ENCODE data around the gene PM20D2. TPM values are rescaled to one million over a fixed set of nuclear protein-coding genes. Genes with fewer than 3 reads are reported as not detected.

Gene PM20D2
- total and polyA plus RNA-seq, 2 of the 8 experiments (the other 6 are each of a cell fraction or from before 2014, with no cell fraction given) = 2.7 to 7.6 TPM

DNA sequence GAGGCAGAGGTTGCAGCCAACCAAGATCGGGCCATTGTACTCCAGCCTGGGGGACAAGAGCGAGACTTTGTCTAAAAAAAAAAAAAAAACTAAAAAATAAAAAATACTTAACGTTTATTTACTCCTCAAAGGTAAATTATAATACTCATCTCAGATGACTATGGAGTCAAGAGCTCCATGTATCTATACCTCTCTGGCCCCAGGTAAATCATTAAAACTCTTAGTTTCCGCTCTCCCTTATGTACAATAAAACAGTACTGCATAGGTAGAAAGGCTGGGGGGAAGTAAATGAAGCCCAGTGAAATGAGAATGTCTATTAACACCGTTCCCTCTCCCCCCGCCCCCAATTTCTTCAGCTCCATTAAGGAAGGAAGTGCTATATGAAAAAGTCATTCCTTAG lies 29.2 kb upstream of the PM20D2 start (continued):
- TF ChIP-seq HDAC6 (IDR thresholded peaks at IDR 0.05; ENCODE audit: low read depth, low read length) (no peak), MAFK (IDR thresholded peaks at IDR 0.05; ENCODE audit: low read depth, low read length) (no peak), NANOG (IDR thresholded peaks at IDR 0.05; ENCODE audit: insufficient read depth, low read depth, low read length, poor library complexity, severe bottlenecking) (no peak), FOSL1 (IDR thresholded peaks at IDR 0.05; ENCODE audit: insufficient read depth, low read depth, low read length) (no peak), KDM1A (IDR thresholded peaks at IDR 0.05; ENCODE audit: borderline replicate concordance, low read length) (no peak), CHD1 (IDR thresholded peaks at IDR 0.05; ENCODE audit: low read depth, low read length) (no peak)

Measured in H1 (cell line).